ENCODE data around the gene CD47. TPM values are rescaled to one million over a fixed set of nuclear protein-coding genes. Genes with fewer than 3 reads are reported as not detected.

CD47 gene
- total and polyA plus RNA-seq, 2 of the 13 experiments (the other 11 are each of a cell fraction or from before 2014, with no cell fraction given), result 3.3 to 6.5 TPM

DNA sequence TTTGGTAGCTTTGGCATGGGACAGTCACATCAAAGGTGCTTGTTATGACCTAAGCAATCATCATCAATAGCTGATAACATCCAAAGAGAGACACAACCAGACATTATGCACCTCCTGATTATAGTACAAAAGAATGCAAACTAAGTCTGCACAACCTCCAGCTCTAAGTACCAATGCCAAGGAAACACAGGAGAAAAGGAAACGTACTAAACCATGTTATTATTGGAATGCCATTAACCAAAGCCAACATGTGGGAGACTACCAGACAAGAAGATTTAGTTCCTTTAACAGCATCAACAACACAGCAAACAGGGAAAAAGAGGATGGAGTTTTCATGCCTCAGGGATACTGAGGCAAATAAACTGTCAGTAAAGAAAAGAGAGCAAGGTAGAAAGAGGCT lies 61.4 kb downstream of the CD47 start (continued):
- TF ChIP-seq, protein P1, sequence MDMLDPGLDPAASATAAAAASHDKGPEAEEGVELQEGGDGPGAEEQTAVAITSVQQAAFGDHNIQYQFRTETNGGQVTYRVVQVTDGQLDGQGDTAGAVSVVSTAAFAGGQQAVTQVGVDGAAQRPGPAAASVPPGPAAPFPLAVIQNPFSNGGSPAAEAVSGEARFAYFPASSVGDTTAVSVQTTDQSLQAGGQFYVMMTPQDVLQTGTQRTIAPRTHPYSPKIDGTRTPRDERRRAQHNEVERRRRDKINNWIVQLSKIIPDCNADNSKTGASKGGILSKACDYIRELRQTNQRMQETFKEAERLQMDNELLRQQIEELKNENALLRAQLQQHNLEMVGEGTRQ (IDR thresholded peaks at IDR 0.05; ENCODE audit: low read depth, low read length), result no peak
- TF ChIP-seq, protein P1 (CRISPR knock-in tag; IDR thresholded peaks at IDR 0.05; ENCODE audit: borderline replicate concordance), result no peak
- TF ChIP-seq ZNF773 (CRISPR knock-in tag; IDR thresholded peaks at IDR 0.05; ENCODE audit: borderline replicate concordance) (no peak), NCOA2 (CRISPR knock-in tag; IDR thresholded peaks at IDR 0.05) (no peak)

DNA sequence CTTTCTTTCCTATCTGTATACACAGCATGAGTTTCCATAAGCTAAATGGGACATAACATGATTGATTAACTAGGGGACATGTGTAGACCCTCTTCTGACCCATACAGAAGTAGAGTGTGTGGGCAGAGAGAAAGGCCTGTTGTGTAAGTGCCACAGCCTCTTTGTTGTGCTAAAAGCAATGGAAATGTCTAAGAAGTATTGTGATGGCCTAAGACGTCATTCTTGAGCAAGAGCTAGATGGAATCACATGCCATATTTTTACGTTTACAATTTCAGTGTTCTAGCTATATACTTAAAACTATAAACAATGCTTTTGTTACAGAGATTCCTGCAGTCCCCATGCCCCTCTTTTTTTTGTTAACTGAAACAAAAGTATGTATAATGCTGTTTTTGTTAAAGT lies 61.9 kb downstream of the CD47 start:
- 4% methylated on average over 2 of the region's 2 CpGs for WGBS (ENCODE audit: low lambda C conversion rate)
- Histone ChIP-seq H3K9me3 (ENCODE audit: low read length) (no peaks in the 10 kb centered on the region), H3K9ac (ENCODE audit: insufficient read depth, low read depth, low read length) (no peak overlapping the region), H3K79me2 (ENCODE audit: insufficient read depth, low read length) (no peaks in the 10 kb centered on the region), H4K20me1 (ENCODE audit: insufficient read depth, low read length) (no peaks in the 10 kb centered on the region), H3K27me3 (ENCODE audit: control insufficient read depth in 1 of 2, insufficient read depth in 2 of 2, low read length in 2 of 2) (0 out of 5 replicates have a peak, but pooled peaks cover 0 to under 1% of the 10 kb centered on the region in 2 experiments), H3K4me3 (replicated peaks in 1 of 3; ENCODE audit: insufficient read depth in 1 of 3, low read depth in 2 of 3, low read length in 3 of 3) (no peak overlapping the region), H3K4me1 (ENCODE audit: insufficient read depth, low read length) (no peaks in the 10 kb centered on the region), H3K4me2 (ENCODE audit: low read depth, low read length) (no peak overlapping the region), H2AFZ (ENCODE audit: low read length) (no peak overlapping the region), H3K36me3 (replicated peaks in 1 of 2; ENCODE audit: control insufficient read depth in 1 of 2, insufficient read depth in 2 of 2, low read length in 2 of 2) (no peaks in the 10 kb centered on the region), H3K27ac (ENCODE audit: extremely low read length, insufficient read depth, low read length) (no peak overlapping the region)
- no peak for DNase-seq (ENCODE audit: low spot score)
- in situ Hi-C loops (cut with HindIII; ENCODE audit: extremely low pct_ligation_motif_present, low pct_unique_long_range_greater_than_20kb), result no loop called here
- TF ChIP-seq ZBTB7B (CRISPR knock-in tag; IDR thresholded peaks at IDR 0.05) (no peak), SETDB1 (CRISPR knock-in tag; IDR thresholded peaks at IDR 0.05; ENCODE audit: borderline replicate concordance) (no peak), EP300 (IDR thresholded peaks at IDR 0.05; ENCODE audit: low read depth in 2 of 2, low read length in 2 of 2) (no peak), EP300 (CRISPR knock-in tag; IDR thresholded peaks at IDR 0.05; ENCODE audit: borderline replicate concordance) (no peak), ESRRA (CRISPR knock-in tag; IDR thresholded peaks at IDR 0.05; ENCODE audit: low read depth) (no peak), FOXK2 (IDR thresholded peaks at IDR 0.05) (no peak), CENPX (CRISPR knock-in tag; IDR thresholded peaks at IDR 0.05) (no peak), CAMTA2 (CRISPR knock-in tag; IDR thresholded peaks at IDR 0.05; ENCODE audit: borderline replicate concordance) (no peak), ZNF101 (CRISPR knock-in tag; IDR thresholded peaks at IDR 0.05; ENCODE audit: borderline replicate concordance, low read depth) (no peak), MAFG (CRISPR knock-in tag; IDR thresholded peaks at IDR 0.05) (no peak), TARDBP (CRISPR knock-in tag; IDR thresholded peaks at IDR 0.05) (no peak)
- intact Hi-C loops (cut with micrococcal nuclease; ENCODE audit: unreplicated experiment), result no loop called here
- no TSS peak for BruUV-seq (replicated peaks)
- ChIA-PET POLR2A (no interaction called here), CTCF (ENCODE audit: low intra/inter-chr PET ratio, low total read pairs) (no interaction called here)
- no peak for FAIRE-seq
- no peak for ATAC-seq
